Measurements from ENCODE around the gene CMIP.

The CMIP gene

GRCh38 chr16:81744385-81744784 lies 299.8 kb downstream of the CMIP start:
- H3K4me3 ChIP-seq (ENCODE audit: low read length): no peak overlapping the region
- DNase-seq (ENCODE audit: low read depth, low spot score): no peak

DNA sequence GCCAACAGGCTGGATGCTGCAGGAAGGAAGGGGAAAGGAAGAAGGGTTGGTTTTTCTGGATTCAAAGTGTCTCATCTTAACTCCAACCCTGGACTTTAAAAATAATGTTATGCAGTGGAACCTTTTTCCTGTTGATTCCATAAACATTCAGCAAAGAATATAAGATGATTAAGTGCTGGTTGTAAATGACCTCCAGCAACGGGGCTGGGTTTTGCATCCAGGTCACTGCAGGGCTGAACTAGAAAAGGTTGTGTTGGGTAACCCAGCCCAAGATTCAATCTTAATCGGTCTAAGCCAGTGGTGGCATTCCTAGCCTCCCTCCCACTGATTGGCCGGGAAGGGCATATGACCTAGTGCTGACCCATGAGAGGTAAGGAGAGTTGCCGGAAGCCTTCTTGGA lies 300.3 kb downstream of the CMIP start:
- DNase-seq (ENCODE audit: low read depth, low spot score): no peak
- no peak overlapping the region for H3K4me3 ChIP-seq (ENCODE audit: low read length)

DNA sequence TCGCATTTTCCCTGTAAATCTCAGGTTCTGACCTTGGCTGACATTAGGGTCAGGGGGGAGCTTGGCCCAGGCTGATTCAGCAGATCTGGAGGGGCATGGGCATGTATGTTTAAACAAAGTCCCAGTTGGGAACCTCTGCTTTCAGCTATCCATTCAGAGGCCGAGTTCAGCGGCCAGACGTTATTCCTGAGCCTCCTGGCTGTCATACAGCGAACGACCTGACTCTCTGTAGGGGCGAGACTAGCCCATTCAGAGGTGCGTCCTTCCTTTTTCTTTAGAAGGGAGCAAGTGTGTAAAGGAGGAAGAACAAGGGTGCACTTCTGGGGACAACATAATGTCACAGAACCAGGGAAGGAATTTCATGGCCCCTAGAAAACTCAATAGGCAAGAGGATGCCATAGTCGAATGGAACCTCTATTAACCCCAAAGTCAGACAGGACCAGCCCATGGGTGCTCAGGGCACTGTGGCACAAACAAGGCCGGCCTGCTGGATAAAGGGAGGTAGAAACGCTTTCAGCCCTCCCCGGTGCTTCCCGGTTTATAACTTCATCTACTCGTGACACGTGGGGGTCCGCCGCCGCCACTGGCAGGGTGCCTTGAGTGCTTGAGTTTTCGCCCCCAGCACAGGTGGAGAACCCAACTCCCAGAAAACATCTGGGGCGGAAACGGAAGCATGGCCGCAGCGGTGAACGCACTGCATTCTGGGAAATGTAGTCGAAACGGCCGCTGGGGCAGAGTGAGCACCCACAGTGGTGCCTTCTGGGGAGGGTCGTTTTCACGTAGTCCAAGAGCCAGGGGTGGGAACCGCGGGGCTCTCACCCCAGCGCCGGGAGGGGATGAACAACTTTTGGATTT lies 301.3 kb downstream of the CMIP start:
- DNase-seq (ENCODE audit: low read depth, low spot score): peak; percentile 76
- peak overlapping the region; percentile 47 for H3K4me3 ChIP-seq (ENCODE audit: low read length)

DNA sequence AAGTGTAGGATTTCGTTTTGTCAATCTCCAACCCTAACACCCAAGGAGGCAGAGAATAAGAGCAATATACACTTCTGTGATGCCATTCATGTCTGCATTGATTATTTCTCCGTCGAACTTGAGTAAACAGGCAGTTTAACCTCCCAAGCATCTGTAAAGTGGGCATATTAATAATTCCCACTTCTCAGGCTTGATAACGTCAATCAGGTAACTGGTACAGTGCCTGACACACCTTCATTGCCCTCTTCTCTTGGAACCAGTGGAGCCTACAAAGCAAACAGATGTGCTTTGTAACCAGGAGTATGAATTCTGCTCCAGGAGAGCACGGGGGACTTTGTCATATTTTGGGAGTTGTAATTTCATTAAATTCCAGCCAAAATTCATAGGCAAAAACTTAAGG lies 302.0 kb downstream of the CMIP start:
- H3K4me3 ChIP-seq (ENCODE audit: low read length): peak overlapping the region; percentile 47
- no peak for DNase-seq (ENCODE audit: low read depth, low spot score)

DNA sequence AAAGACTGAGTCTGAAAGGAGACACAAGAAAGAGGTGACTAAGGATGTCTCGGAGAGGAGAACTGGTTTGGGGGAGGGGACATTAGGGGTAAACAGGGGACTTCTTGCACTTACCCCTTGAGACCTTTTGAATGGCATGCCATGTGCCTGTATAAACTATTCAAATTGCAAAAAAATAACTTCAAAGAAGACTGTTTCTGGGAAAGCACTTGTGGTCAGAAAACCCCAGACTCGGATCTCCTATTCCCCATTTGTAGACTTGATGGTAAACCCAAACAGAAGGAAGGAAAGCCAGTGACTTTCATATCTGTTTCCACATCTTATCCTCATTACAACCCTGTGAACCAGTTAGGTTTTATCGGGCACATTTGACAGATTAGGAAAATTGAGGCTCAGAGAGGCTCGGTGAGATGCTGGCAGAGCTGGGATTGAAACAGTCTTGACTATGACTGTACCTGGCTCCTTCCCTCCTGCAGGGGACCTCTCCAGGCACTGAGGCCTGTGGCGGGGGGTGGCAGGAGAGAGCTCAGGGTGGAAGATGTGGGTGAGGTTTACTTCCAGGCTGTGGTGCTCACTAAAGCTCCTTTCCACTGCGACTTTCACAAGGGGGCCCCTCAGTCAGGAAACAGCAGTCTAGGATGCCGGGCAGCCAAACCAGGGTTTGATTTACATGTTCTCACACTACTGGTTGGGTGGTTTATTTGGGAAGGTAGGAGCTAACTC lies 304.0 kb downstream of the CMIP start:
- DNase-seq (ENCODE audit: low read depth, low spot score): no peak
- H3K4me3 ChIP-seq (ENCODE audit: low read length): no peak overlapping the region

DNA sequence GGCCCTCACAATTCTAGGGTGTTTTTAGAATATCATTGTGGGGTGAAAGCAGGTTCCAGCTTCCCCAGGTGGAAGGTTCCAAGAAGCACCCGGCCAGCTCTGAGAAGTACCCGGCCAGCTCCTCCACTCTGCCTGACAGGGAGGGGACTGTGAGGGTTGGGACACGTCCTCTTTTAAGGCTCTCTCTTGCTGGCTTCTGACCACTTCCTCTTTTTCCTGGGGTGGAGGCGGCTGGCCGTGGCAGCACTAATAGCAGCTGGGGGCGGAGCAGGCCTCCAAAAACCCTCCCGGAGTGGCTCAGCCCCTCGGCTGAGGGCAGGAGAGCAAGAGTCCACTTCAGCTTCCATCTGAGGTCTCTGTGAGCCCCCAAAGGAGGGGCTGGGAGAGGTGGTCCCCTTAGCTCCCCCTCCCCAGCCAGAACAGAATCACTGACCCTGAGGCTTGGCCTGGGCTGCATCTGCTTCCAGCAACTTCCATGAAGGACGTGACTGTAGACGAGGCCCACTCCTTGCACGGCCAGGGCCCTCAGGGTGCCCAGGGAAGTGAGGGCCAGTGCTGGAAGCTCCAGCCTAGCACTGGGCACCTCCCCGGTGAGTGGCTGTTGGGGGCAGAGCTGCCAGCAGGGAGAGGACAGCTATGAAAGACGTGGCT lies 307.7 kb downstream of the CMIP start:
- H3K4me3 ChIP-seq (ENCODE audit: low read length): no peak overlapping the region
- no peak for DNase-seq (ENCODE audit: low read depth, low spot score)

GRCh38 chr16:81752876-81753227 lies 308.2 kb downstream of the CMIP start:
- DNase-seq (ENCODE audit: low read depth, low spot score): no peak
- H3K4me3 ChIP-seq (ENCODE audit: low read length): no peak overlapping the region

DNA sequence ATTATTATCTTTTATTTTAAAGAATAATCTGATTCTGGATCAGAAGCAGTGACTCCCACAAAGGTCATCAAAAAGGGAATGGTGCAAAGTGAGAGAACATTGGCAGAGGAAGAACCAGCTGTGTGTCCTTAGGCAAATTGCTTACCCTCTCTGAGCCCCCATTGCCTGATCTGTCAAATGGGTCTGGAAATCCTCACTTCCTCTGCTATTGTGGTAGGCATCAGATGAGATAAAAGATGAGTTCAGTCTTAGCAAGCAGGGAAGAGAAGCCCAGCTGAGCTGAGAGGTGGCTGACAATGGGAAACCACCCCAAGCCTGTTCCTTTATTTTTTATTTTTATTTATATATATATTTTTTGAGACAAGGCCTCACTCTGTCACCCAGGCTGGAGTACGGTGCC lies 310.2 kb downstream of the CMIP start:
- no peak for DNase-seq (ENCODE audit: low read depth, low spot score)
- no peak overlapping the region for H3K4me3 ChIP-seq (ENCODE audit: low read length)

GRCh38 chr16:81755915-81756614 lies 311.5 kb downstream of the CMIP start:
- H3K4me3 ChIP-seq (ENCODE audit: low read length): no peak overlapping the region
- DNase-seq (ENCODE audit: low read depth, low spot score): no peak

- H3K4me3 ChIP-seq (ENCODE audit: low read length): no peak overlapping the region
- no peak for DNase-seq (ENCODE audit: low read depth, low spot score)
Observed at GRCh38 chr16:81756615-81757356, 312.2 kb downstream of the CMIP start.

DNA sequence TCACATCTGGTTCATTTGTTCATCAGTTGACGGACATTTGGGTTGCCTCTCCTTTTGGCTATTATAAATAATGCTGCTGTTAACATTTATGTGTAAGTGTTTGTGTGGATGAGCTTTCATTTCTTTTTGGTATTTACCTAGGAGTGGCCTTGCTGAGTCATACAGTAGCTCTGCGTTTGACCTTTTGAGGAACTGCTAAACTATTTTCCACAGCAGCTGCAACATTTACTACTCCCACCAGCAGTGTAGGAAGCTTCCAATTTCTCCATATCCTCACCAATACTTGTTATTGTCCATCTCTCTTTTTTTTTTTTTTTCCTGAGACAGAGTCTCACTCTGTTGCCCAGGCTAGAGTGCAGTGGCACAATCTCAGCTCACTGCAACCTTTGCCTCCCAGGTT lies 313.8 kb downstream of the CMIP start:
- no peak for DNase-seq (ENCODE audit: low read depth, low spot score)
- H3K4me3 ChIP-seq (ENCODE audit: low read length): no peak overlapping the region
